Colon (tissue), 2 donors: ENCODE results near the gene ANGPTL2.

Experiments used
- FAIRE-seq: peaks from 2 replicates; lab custom pipeline; 2012; peaks lifted over from hg19 to GRCh38; lab: Jason Lieb, UNC
- donor health status: control.
- donor health status: control.

The ANGPTL2 gene

DNA sequence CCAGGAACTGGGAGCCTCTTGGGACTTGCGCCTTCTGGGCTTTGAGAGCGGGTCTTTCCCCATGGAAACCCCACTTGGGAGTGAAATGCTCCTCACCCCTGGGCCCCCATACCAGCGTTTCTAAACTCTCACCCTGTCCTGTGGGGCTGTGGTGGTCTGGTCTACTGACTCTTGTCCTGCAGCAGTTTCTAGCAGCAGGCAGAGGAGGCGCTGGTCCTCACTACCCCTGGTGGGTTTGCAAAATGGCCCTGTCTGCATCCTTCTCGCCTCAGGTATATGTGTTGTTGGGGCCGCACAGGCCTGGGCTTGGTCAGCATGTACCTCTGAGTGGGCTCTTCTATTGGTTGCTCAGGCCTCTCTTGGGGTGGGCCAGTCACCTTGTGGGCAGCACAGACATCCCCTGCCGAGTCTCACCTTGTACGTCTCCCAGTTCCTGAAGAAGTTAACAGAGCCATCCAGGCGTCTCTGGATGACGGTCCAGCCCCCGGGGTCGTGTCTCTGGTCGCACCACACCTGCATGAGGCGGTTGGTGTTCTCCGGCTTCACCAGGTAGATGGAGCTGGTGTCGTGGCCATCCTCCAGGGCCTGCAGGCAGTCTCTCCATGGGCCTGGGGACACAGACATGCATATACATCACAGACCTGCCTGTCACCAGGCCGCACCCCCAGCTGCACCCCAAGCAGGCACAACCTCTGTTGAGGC, 29.0 kb downstream of the ANGPTL2 start:
- FAIRE-seq, result no peak

GRCh38 chr9:127092041-127092608, 30.3 kb downstream of the ANGPTL2 start:
- FAIRE-seq, result no peak

DNA sequence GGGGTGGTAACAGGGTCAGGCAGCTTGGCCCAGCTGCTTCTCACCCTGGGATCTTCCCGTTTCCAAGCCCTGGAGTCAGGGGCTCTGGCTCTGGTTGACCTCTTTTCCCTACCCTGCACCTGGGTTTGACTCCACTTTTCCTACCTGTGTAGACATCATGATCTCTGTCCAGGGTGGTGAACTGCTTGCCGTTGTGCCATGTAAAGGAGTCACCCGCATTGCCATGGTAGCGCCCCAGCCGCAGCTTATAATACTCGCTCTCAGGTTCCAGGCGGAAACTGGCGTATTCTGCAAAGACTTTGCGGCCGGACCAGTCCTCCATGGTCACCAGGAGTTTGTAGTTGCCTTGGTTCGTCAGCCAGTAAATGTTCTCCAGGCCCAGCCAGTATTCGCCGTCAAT, 30.9 kb downstream of the ANGPTL2 start:
- FAIRE-seq, result no peak

DNA sequence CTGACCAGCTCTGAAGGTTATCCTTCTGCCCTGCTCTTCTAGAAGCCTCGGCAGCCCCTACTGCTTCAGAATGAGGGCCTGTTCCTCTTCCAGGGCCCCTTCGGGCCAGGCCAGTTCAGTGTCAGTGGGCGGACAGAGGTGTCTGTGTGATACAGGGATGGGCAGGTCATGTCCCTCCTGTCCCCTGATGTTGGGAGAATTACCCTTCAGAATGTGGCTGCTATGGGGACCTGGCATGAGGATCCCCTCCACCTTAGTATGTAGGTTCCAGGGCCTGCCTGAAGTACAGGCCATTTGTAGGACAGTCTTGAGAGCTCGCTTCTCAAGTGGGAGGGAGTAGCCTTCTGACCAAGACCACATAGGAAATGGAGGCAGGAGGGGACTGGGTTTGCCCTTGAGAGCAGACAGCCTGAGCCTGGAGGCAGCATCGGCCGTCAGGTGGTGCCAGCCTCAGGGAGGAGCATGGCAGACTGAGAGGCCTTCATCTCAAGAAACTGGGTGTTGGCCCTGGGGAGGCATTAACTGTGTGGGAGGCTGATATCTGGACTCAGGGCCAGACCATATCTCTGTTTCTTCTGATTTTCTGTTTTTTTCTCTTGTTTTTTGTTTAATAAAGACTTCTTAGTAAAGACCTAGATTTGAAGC, 32.0 kb downstream of the ANGPTL2 start:
- FAIRE-seq, result no peak

GRCh38 chr9:127089631-127090081, 32.8 kb downstream of the ANGPTL2 start:
- FAIRE-seq, result no peak

- no peak for FAIRE-seq
Measured at GRCh38 chr9:127088724-127089615, 33.5 kb downstream of the ANGPTL2 start.

GRCh38 chr9:127087836-127088235, 34.6 kb downstream of the ANGPTL2 start:
- FAIRE-seq, result no peak

GRCh38 chr9:127087411-127087810, 35.0 kb downstream of the ANGPTL2 start:
- no peak for FAIRE-seq

DNA sequence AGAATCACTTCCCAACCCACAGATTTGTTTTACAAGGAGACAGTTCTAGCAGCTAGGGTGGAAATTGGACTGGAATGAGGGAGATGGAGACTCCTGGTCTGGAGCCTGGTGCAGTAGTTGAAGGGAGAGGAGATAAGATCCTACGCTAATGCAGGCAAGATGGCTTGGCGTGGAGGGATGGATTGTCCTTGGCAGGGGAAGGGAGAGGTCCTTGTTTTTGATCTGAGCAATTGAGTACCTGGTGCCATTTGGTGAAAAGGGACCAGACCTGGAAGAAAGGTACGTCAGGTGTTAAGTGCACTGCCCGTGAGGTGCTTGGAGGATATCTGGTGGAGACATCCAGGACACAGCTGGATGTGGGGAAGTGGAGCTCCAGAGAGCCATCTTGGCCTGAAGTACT, 35.7 kb downstream of the ANGPTL2 start:
- FAIRE-seq, result no peak

DNA sequence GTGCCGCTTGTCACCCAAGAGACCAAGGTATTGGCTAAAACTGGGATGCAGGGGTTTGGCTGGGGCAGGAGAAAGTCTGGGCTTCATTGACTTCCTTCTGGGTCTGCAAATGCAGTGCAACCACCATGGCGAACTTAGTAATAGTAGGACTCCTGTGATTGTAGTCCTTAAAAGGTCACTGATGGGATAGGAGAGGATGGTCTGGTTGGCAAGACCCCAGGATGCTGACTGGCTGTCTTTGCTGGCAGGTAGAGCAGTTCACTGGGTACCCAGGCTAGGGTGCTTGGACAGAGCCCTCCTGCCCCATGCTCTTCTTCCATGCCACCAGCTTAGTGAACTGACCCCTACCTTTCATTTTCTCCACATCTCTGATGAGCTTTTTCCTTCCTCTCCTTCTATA, 37.2 kb downstream of the ANGPTL2 start:
- FAIRE-seq, result no peak

GRCh38 chr9:127084076-127085039, 38.1 kb downstream of the ANGPTL2 start:
- FAIRE-seq, result no peak

DNA sequence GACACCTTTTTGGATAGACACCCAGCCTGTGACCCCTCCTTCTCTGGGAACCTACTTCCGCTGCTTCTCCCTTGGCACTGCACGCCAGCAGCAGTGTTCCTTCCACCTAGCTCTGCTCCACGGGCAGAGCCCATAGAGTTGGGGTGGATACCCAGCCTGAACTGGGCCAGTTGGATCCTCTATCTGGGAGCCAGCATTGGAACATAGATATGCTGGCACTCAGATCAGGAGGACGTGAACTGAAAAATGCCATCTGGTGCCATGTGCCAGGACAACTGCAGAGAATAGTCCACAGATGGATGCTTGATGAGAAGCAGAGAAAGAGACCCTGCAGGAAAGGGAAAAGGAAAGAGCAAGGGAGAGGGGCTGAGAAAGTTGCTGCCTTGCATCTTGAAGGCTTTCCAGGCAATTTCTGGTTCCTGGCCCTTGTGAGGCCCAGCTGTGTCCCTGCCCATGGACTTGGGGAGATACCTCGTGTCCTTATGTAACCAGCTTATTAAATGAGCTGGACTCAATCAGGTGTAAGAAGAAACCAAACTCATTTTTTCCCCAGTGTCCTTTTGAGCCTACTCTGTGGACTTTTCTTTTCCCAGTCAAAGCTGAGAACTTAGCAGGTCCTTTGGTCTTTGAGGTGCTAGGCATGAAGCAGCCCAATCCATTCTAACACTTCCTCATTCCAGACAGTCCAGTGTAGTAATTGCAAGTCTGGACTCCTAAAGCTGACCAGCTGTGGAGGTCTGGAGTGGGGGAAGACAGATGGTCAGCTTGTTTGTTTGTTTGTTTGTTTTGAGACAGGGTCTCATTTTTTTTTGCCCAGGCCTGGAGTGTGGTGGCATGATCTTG, 39.1 kb downstream of the ANGPTL2 start:
- no peak for FAIRE-seq

DNA sequence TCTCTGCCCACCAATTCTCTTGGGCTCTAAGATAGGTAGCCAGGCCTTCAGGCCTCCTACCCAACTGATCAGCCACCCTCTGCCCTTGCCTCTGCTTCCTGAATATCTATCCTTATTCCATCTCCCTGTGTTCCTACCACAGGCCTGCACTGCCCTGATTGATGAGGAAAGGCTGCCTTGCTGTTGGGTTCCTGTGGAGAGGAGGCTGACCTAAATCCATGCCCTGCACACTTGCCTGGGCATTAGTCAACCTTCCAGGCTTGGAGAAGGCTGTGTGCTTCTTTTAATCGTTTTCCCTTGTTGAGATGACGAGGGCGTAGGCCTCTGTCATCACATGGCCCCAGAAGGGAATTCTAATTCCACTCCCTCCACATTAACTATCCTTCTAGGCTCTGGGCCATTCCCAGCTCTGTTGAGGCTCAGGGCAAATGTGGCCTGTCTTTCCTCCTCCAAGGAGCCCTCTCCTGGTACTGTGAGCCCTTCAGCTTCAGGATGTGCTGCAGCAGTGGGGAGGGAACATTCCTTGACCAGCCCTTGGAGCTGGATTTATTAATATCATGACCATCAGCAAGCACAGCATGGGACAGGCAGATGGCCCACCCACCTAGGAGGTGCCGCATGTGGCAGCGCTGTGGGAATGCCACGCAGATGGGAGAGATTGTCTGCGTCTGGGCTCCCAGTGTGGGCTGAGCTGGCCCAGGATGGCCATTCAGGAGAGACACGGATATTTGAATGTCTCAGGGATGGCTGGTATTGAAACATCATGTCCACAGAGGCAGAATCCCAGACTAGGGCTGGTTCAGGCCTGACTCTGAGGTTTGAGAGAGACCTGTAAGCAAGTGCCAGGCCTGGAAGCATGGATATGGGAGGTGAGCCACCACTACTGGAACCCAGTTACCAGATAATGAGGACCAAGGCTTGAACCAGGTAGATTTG, 40.9 kb downstream of the ANGPTL2 start:
- no peak for FAIRE-seq

- no peak for FAIRE-seq
Measured at GRCh38 chr9:127079446-127080140, 42.8 kb downstream of the ANGPTL2 start.

DNA sequence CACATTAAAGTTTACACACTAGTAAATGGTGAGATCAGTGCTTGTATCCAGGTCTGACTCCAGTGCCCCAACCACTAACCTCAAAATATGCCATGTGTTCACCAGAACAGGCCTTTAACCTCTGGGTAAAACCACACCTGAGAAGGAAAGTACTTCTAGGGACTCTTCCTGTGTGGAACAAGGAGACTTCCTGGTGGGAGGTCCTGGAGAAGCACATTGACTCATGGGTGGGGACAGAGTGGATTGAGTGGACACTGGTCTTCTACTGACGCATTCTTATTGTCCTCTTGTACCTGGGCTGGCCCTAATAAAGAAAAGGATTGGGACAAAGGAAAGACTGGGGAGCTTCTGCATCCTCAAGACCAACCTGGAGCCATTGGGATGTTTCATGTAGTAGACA, 43.4 kb downstream of the ANGPTL2 start:
- no peak for FAIRE-seq

DNA sequence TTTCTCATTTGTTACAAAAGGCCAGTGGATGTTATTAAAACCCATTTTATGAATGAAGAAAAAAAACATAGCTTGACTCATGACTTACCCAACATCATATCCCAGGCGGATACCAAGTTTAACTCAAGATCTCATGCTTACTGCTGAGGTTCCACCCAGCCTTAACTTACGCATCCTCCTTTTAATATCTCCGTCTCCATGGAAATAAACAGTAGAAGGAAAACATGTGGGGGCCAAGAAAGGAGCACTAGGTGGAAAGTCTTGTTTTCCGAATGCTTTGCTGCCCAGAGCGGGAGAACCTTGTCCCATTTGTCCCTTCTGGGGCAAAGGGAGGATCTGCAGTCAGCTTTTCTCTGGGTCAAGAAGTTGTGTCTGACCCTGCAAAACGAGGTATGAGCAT, 44.1 kb downstream of the ANGPTL2 start:
- FAIRE-seq, result no peak

DNA sequence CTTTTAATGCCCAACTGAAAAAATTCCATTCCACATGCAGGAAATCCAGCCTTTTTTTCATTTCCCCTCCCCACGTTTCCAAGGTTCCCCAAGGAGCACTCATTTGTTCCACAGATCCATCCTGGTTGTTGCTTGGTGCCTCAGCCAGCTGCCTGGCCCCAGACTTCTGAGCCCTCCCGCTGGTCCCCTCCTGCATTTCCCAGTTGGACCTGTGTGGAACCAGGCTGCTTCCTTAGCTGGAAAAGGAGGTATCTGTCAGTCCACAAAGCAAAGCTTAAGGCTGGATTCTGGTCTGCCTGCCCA, 44.8 kb downstream of the ANGPTL2 start:
- no peak for FAIRE-seq

DNA sequence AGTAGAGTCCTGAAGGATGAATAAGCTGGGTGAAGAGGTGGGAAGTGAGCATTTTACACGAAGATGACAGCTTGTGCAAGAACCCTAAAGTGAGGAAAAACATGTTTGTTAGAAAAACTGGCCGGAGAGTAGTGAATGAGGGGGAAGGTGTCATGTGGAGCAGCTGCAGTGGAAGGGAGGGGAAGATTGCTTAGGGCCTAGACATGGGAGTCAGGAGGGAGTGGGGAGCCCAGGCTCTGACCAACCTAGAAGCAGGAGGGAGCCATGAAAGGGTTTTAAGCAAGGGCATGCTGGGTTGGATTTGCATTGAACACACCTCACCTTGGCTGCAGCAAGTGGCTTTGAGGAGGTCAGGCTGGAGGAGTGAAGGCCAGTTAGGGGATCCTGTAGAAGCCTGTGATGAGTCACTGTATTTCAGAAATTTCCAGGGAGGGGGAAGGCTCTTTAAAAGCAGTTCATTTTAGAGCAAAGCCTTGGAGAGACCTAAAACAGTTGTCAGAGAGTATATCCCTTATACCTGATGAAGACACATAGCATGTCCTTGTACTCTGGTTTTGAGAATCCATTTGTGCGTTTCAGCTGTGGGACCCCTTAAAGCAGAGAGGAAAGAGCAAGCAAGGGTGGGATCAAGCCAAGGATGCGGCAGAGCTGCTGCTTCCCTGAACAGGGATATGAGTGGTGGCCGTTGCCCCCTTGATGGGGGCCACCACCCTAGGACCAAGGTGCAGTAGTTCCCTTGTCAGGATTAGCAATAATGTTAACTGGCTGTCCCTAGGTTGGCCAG, 45.4 kb downstream of the ANGPTL2 start:
- no peak for FAIRE-seq
